HG02588 (cell line): Measurements from ENCODE around the gene FBXO3.

Source experiments
- ATAC-seq: cut with Tn5 transposase; IDR thresholded peaks from one replicate; pipeline ENCODE4 v1.9.1; 2021; ENCODE audit warnings: mild to moderate bottlenecking, moderate library complexity; ENCODE audit not compliant: unreplicated experiment

FBXO3 gene

DNA sequence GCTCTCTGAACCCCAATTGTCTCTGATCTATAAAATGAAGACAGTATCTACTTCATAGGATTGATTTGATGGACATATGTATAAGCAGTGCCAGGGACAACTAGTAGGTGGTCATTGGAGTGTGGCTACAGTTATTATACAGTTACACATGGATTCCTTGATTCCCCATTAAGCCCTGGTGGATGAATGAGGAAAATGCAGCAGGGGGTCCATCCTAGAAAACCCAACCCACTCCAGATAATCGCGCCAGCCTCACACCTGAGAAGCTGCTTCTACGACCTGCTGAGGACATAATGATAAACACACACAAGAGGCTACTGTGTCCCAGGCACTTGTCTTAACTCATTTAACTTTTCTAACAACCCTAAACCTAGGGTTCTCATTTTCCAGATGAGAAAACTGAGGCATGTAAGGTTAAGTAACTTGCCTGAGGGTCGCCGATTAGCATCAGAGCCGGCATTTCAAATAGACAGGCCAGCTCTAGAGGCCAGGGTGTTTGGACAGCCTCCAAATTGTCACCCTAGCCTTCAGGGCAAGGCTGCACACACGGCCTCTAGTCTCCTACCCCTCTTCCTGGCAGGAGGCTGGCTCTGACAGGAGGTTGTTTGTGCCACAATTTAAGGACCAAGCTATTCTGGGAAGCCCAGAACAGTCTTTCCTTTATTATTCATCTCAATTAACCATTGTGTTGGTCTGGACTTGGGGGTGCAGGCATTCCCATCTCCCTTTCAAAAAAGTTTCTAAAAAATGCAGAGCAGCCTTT lies 69.9 kb downstream of the FBXO3 start:
- ATAC-seq = no peak

DNA sequence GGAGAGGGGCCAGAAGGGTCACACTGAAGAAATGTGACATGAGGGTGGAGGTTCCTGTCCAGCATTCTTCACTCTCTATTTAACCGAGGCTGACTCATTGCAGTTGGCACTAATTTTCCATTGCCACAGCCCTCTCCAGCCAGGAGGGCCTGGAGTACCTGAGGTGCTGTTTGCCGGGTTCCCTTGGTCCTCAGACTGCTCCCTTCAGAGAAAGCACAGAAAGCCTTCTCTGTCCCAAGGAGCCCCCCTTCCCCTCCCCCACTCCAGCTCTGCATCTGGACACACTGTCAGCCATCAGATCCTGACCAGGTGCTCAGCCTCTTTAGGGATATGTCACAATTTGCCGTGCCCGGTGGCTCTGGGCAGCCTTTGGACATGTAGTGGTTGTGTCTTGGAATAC lies 70.5 kb downstream of the FBXO3 start:
- no peak for ATAC-seq

DNA sequence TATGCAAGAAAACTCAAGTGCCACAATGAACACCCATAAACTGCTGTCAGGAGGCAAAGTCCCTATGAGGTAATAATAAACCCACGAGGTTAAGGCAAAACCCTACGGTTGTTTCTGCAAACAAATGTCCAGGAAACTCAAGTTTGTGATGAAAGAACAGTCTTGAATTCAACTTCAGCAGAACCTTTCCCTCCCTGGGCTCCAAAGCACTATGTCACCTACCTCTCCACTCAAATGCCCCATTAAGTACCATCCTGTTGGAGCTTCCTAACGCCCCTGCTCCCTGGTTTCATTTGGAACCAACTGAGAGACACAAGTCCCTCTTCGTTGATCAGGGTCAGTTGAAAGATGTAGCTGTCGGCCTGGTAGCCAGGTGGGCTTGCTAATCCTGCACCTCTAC lies 71.1 kb downstream of the FBXO3 start:
- ATAC-seq = no peak

DNA sequence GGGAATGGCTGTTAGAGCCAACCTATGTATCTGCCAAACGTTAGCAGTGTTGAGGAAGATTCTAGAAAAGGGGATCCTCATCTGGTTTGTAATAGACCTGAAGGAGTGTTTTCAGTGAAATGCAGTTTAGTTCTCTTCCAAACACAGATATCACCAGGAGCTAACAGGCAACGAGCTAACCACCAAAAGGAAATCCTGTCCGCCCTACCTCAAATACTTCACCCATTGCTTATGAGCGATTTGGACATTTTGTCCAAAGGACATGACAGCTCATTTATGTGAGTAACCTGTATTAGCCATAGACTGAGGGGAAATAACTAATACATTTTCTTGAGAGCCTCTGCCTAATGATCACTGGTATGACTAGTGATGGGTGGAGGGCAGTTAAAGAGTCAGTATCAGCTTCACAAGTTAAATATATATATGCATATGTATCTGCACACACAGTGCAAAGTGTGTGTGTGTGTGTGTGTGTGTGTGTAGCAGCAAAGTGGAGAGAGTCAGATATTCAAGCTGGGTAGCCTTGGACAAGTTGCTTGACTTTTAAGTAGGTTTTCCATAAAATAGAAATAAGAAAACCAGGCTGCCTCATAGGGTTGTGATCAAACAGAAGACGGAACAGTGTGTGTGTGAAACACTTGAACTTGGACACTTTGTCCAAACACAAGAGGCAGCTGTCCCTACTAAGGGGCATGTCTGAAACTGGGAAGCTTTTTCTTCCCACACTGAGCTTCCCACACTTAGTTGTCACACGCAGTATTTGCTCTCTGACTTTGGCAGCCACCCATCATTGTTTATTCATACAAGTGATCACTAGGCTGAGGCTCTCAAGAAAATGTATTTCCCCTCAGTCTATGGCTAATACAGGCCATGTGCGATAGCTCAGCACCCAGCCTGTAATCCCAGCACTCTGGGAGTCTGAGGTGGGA lies 72.8 kb downstream of the FBXO3 start:
- no peak for ATAC-seq

DNA sequence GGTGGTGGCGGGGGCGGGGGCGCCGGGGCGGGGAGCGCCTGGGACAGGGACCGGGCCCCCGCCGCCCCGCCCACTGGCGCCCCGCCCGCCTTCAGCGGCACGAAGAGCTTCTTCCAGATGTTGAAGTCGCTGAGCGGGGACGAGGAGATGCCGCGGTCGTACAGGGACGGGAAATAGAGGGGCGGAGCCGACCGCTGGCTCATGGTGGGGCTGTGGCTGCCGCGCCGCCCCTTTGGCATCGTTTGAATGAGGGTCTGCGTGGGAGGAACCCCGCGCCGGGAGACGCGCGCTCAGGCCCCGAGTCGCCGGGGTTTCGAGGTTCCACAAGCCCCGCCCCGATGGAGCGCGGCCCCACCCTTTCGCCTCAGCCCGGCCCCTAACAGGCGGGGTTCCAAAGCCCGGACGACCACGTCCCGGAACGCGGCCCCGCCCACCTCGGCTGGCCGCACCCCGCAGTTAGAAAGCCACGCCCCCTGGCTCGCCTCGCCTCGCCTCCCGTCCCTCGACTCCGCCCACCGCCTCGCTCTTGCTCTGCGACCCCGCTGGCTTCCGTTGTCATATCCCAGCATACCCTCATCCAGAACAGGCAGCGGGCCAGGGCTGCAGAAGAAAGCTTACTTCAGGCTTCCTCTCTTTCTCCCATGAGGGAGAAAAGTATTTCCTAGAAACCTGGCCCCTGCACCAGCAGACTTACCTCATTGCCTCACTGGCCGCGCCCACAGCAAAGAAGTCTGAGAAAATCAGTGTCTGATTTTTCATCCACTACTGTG lies 73.6 kb downstream of the FBXO3 start, which contains the start of gene C11orf91:
C11orf91 (minus strand) TSS at position 325 of the 770 bp plus-strand sequence; CDS start at position 239, 86 bp downstream.
- ATAC-seq = peak; percentile 82

DNA sequence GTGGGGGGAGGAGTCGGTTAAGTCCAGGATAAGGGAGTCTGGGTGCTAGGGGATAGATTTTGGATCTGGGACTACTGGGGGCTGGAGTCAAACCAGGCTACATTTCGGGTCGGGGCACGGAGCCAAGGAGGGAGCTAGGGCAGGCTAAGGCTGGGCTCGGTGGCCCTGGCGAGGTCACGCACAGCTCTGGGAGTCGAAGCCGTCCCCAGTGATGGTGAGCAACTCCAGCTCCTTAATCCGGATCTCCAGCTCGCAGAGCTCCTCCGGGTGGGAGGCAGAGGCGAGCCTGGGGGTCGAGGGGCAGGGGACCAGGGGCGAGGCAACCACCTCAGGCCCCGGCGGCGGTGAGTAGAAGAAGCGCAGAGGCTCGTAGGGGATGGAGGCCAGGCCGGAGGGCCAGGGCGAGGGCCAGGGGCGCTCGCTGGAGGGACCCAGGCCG lies 74.2 kb downstream of the FBXO3 start:
- no peak for ATAC-seq

DNA sequence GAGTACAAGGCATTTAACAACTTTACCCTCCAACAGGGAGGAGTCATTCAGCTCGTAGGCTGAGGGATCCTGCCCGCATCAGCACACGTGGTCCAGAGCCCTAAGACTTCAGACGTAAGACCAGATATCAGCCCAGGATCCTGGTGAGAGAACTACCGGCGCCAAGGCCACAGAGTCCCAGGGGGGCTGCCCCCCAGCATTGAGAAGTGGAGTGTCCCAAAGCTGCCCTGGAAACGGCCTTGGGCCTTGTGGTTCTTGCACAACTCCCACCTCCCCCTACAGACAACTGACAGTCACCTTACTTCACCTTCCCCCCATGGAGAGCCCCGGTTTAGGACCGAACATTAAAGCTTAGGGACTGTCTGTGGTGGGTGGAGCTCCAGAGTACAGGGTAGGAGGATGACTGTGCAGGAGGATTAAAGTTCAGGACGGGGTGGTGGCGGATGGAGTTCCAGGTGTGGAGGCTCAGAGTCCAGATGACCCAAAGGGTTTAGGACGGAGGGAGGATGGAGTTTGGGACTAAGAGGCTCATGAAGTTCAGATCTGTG lies 74.7 kb downstream of the FBXO3 start:
- no peak for ATAC-seq

DNA sequence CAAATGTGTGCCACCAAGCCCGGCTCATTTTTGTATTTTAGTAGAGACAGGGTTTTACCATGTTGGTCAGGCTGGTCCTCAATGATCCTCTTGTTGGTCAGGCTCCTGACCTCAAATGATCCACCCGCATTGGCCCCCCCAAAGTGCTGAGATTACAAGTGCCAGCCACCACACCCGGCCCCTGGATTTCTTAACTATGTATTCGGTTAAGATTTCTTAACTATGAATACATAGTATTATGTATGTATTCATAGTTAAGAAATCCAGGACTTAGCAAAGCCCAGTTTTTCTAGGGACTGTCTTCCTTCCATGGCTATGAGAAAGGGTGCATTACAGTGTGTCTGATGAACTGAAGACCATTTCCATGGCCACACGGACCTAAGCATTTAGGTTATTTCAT lies 75.4 kb downstream of the FBXO3 start:
- no peak for ATAC-seq

DNA sequence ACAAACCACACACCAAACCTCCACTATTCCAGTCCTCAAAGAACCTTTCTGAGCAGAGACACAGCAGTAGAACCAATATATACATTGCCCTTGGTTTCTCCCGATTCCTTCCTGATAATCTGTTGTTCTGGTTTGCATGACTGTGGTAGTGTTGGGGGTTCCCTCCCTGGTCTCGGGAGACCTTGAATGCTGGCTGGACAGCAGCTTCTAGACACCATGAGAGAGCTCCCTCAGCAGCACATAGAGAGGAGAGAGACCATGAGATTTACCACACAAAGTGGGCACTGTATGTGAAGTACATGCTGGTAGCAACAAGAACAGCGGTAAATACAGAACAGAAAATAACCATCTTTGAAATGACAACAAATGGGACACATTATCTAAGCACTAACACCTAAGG lies 76.3 kb downstream of the FBXO3 start:
- no peak for ATAC-seq

DNA sequence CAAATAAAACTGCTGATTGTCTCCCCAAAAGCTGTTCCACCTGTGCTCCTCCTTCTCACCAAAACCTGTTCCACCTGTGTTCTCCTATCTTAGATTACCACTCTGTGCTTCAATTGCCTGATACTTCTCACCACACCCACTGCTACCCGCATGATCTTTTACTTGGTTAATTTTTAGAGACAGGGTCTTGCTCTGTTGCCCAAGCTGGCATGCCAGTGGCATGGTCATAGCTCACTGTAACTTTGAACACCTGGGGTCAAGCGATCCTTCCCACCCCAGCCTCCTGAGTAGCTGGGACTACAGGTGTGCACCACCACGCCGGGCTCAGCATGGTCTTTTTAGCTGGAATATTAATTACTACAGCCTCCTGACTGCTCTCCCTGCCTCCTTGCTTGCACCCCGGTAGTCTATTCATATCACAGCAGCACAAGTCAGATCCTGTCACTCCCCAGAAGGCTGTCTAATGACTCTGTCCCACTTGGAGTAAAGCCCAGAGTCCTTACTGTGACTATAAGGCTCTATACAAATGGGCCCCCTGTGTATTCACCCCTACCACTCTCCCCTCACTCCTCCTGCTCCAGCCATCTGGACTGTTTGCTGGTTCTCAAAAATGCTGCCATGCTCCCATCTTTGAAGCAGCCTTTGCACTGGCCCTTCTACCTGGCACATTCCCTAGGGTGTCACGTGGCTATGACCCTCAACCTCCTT lies 77.2 kb downstream of the FBXO3 start:
- ATAC-seq = no peak

DNA sequence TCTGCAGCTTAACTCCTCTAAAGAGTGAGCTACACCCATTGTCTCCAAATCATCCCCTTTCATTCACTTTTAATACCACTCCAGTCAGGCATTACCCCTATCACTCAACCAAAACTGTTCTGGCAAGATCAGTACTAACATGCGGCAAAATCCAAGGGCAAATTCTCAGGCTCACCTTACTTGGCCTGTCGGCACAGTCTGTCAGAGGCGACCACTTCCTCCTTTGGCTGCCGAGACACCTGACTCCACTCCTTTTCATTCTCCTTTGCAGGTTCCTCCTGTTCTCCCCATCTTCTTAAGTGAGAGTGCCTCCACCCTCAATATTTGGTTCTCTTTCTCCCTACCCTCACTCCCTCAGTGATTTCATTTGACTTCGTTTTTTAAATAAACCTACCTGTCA lies 77.9 kb downstream of the FBXO3 start:
- ATAC-seq = no peak

DNA sequence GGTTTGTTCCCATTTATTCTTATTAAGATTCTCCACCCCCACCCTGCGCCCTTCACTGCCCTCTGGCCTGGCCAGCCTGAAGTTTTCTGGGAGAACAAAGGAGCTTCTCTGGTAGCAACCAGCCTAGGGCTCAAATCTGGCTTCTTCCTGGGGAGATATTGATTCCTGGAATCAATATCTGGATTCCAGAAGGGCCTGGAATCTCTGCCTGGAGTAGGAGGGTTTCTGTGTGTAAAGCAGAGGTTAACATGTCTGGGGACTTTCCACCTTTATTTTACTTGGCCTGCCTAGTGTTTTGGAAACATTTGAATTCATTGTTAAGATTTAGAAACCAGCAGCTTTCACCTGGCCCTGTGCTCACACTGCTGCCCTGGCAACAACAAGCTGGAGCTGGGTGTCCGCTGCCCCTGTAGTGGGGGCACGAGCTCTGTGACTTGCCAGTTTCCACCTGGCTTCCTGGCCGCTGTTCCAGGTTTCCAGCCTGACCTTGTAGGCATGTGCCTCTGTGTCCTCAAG lies 79.2 kb downstream of the FBXO3 start:
- no peak for ATAC-seq

DNA sequence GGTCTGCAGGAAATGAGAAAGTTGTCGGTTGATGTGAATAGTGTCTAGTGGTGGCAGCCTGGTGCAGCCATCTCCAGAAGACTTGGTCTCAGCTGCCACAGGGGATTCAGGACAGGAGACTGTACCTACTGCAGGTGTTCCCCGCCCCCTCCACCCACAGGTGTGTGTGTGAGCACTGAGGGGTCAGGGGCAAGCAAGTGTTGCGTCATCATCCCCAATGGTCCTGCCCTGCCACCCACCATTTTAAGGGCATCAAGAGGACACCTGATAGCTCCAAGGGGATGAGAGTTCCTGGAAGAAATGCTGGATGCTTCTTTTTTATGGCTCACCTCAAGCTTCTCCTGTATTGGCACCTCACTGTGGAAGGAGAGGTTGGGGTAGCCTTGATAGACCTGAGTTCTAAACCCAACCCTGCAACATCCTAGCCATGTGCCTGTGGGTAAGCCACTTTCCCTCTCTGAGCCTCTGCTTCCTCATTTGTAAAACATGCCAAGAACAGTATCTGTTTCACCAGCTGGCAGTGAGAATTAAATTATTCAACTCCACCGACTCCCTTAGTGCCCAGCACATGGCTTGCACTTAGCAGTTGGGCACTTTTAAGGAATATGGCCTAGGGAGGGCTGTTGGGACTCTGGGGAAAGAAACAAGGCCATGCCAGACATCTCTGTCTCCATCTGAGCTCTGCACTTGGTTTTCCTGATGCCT lies 79.8 kb downstream of the FBXO3 start:
- no peak for ATAC-seq

DNA sequence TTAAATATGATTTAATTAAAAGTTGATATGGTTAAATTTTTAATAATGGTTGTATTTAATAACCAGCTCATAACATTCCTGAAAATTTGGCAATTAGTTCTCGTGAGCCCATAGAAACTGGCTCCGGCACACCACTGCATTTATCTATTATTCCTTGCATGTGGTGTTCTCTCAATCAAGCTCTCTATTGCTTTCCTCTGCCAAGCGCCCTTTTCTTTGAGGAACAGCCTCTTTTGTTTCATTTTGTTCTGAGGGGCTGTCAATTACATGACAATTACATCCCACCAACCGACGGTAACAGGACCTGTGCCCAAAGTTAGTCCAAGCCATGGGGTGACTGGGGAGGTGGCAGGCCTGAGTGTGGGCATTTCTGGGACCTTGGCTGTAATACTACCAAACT lies 81.8 kb downstream of the FBXO3 start:
- no peak for ATAC-seq

DNA sequence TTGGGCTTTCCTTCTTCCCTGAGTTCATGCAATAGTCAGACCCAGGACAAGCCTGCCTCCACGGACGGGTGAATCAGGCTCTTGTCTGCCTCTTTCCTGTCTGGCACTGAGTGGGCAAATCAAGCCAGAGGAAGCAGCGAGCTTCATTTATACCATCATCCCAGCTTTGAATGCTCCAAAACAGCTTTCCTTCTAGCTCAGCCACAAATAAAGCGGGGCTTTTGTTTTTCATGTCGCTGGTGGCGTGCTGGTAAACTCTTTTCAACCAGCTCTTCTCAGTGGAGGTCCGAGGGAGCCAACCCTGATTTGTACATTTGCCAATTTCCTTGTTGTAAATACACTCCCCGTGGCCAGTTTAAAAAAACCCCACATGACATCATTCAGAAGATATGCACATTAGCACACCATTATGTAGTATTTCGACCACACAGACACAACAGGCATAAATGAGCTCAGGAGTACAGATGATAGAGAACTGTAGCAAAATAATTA lies 82.3 kb downstream of the FBXO3 start:
- ATAC-seq = no peak

DNA sequence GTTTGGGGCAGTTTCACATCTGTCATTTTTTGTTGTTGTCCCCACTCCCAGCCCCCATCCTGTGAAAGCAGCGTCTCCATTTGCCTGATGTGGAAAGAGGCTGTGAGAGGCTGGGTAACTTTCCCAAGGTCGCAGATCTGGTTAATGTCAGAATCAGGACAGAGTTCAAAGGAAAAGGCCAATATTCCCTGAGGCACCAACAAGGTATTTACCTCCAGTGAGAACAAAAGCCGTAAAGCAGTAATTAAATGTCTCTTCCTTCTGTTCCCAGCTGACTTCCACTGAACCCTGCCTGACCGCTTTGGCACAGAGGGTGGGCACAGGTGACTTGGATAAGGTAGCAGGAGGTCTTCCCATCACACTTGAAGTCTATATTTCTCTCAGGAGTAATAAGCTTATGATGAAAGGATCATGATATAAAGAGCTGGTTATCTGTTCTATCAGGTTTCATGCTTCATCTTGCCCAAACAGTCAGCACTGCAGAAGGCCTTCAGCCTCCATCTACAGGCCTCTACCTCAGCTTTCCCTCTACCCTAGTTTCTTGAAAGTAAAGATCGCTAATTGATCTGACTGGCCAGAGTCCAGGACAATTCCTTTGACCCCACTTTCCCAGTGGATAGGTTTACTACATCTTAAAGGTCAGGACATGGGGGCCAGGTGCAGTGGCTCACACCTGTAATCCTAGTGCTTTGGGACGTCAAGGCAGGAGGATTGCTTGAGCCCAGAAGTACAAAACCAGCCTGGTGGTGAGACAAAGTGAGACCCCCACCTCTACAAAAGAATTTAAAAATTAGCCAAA lies 83.1 kb downstream of the FBXO3 start:
- ATAC-seq = no peak
